Activated CD8-positive, alpha-beta memory T cell treated with anti-CD3 and anti-CD28 coated beads, Interleukin-2, amount 50 U/mL, for 24 hours (primary cell): Measurements from ENCODE around the gene DCUN1D3.
"Not testable (repeated sequence)": the region's sequence is repeated elsewhere in the genome, so short reads cannot be mapped to it uniquely, and the experiment has no call there.

Experiments used
- DNase-seq: peaks from one replicate; pipeline ENCODE4 v3.0.0-alpha.2; 2020; ENCODE audit errors: extremely low read depth

Gene DCUN1D3

GRCh38 chr16:20862162-20862960 lies 37.8 kb downstream of the DCUN1D3 start:
- DNase-seq: no peak

- DNase-seq: not testable (repeated sequence)
These were observed 39.2 kb downstream of the DCUN1D3 start for GRCh38 chr16:20860995-20861394.

- no peak for DNase-seq
These were observed 39.8 kb downstream of the DCUN1D3 start for GRCh38 chr16:20860361-20860760.

DNA sequence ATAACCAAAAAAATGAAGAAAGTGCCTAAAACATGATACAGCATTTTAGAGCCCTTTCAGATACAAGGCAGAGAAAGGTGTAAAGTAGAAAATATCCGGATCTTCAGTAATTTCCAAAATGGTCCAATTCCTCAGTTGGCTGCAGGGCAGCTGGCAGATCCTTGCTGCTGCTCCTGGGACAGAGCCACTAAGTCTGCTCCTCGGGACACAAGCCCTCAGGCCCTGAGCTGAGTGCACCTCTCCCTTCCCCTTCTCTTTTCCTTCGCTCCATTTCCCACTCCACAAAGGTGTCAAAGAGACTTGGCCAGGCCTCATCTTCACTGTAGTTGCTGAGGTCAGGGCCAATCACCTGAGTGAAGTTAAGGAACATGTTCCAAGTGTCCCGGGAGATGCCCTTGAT lies 40.5 kb downstream of the DCUN1D3 start:
- no peak for DNase-seq

DNA sequence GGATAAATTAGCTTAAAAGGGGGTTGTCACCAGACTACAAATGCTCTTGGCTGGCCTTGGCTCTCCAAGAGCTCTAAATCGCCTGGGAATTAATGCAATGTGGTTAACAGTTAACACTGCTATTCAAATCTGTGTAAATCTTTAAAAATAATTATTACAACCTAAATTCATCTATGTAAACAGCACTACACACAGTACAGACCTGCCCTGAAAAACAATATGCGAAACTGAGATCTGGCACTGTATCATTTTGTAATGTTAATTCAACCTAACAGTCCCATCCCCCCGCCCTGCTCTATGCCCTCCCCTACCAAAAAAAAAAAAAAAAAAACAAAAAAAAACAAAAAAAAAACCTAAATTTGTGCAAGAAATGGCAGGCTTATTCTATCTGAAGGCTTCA lies 40.9 kb downstream of the DCUN1D3 start:
- DNase-seq: no peak

DNA sequence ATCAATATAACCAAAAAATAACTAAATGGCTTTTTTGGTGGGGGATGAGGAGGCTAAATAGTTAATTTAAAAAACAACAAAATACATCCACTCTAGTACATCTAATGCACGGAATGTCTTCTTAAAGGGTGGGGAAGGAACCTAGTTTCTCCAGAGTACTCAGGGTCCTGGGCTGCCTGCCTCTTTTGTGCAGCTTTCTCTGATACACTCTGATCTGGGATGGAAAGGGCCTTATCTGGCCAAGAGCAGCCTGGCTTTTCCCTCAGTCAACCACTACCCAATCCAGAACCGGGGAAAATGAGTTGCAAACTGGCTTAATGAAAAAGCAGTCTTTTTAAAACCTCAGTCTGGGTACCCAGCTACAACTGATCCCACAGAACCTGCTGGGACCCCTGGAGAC lies 42.9 kb downstream of the DCUN1D3 start:
- no peak for DNase-seq

DNA sequence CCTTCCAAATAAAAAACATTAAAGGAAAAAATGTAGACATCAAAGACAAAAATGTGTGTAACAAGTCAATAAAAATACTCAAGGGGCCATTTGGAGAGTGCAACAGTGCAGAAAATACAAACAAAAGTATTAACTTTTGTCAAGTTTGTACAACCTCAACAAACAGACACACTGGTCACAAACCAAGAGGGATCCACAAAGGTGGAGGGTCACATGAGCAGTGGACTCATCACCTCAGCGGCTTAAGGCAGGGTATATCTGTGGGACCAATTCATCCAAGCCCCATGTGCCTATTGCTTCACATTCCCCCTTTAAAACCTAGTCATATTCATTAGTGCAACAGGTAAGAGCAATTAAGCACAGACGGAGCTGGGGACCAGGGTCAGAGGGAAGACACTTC lies 45.2 kb downstream of the DCUN1D3 start:
- DNase-seq: no peak

DNA sequence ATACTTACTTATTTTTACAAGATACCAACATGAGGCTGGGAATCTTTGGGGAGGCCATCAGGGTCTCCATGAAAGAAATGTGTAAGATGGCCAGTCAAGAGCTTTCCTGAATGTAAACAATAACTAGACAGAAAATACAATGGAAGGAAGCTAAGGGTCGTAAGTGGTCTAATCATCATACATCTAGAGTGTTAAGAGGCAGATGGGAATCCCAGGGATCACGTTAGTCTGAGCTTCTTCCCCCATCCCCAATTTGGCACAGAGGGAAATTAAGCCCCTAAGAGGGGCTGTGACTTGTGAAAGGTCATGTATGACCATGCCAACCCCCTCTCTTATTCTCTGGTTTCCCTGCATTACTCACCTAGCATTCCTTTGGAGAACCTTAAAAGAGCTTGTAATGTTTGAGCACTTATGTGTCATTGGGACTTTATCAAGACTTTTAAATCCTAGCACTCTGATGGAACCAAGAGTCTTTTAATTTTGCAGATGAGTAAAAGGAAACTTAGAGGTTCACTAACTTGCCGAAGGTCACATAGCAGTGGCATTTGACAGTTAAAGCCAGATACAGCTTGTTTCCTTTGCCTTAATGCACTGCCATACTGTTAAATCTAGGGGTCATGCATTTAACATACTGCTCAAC lies 46.1 kb downstream of the DCUN1D3 start:
- DNase-seq: no peak

- DNase-seq: no peak
These were observed 47.0 kb downstream of the DCUN1D3 start for GRCh38 chr16:20853143-20853542.

DNA sequence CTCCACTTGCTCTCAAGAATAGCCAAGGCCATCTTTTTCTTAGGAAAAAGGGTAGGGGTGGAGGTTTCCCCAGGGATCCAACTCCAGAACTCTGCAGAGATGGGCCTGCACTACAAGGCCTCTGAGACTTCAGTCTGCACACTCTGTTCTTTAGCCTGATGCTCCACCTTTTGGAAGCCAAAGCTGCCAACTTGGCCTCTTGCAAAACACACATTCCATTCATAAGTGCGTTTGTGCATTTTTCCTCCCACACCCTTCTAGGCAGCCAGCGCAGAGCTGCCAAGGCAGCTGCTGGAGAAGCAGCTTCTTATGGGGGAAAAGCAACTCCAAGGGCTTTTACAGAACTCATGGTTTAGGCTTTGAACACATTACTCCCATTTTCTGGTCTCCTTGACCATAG lies 48.6 kb downstream of the DCUN1D3 start:
- DNase-seq: no peak

GRCh38 chr16:20850981-20851380 lies 49.2 kb downstream of the DCUN1D3 start:
- DNase-seq: no peak

GRCh38 chr16:20849589-20850390 lies 50.4 kb downstream of the DCUN1D3 start:
- peak; percentile 37 for DNase-seq

- DNase-seq: no peak
These were observed 52.6 kb downstream of the DCUN1D3 start for GRCh38 chr16:20847550-20847949.

GRCh38 chr16:20846551-20846950 lies 53.6 kb downstream of the DCUN1D3 start:
- DNase-seq: no peak

- DNase-seq: no peak
These were observed 54.1 kb downstream of the DCUN1D3 start for GRCh38 chr16:20846030-20846429.

- DNase-seq: no peak
These were observed 55.6 kb downstream of the DCUN1D3 start for GRCh38 chr16:20844588-20844987.

DNA sequence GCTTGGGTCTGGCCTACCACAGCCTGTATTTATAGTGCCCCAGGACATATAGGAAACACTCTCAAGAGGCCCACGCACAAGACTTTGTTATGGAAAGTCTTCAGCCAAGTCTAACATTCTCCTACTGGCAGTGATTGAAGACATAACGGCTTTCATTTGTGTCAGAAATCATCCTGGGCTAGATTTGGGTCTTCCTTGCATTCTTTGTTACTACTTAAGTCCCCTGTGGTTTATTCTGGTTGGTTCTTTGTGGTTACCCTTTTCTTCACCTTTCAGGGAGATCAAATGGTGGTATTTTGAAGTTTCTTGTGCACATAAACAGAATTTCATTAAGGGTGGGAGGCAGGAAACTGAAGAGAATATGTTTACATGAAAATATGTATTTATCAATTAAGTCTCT lies 56.1 kb downstream of the DCUN1D3 start:
- no peak for DNase-seq

GRCh38 chr16:20839504-20839903 lies 60.7 kb downstream of the DCUN1D3 start:
- DNase-seq: no peak

- DNase-seq: no peak
These were observed 61.9 kb downstream of the DCUN1D3 start for GRCh38 chr16:20838240-20838639.

GRCh38 chr16:20833086-20833485 lies 67.1 kb downstream of the DCUN1D3 start:
- no peak for DNase-seq

DNA sequence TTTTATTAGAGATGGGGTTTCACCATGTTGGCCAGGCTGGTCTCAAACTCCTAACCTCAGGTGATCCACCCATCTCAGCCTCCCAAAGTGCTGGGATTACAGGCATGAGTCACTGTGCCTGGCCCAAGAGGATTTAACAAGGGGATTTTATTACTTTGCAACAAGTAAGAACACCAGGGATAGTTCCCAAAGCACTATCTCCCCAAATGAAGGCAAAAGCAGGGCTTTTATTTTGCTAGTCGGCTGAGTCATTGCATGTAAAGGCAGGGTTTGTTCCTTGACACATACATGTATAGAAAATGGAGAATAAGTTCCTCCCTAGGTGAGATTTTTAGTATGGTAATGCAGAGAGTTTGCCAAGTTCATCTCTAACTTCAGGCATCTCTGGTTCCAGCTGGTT lies 69.8 kb downstream of the DCUN1D3 start:
- DNase-seq: no peak

DNA sequence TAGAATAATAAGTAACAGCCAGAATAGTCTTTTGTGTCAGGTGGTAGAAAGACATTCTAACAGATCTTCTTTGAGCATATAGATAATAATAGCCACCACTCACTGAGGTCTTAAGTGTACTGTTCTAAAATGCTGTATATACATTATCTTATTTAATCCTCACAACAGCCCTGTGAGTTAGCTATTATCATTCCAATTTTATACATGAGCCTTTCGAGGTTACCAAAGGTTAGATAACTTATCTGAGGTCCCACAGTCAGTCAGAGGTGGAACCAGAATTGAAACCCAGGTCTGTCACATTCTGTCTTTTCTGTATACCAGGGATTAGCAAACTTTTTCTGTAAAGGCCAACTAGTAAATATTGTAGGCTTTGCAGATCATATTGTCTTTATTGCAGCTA lies 70.6 kb downstream of the DCUN1D3 start:
- DNase-seq: no peak
